ENCODE results near the gene GBP3. TPM values are rescaled to one million over a fixed set of nuclear protein-coding genes. Genes with fewer than 3 reads are reported as not detected.
"Not testable (repeated sequence)": the region's sequence is repeated elsewhere in the genome, so short reads cannot be mapped to it uniquely, and the experiment has no call there.

The GBP3 gene
- total and polyA plus RNA-seq, 3 donors from 2014 or later: 5.3 to 11.2 (median 7.1) TPM

DNA sequence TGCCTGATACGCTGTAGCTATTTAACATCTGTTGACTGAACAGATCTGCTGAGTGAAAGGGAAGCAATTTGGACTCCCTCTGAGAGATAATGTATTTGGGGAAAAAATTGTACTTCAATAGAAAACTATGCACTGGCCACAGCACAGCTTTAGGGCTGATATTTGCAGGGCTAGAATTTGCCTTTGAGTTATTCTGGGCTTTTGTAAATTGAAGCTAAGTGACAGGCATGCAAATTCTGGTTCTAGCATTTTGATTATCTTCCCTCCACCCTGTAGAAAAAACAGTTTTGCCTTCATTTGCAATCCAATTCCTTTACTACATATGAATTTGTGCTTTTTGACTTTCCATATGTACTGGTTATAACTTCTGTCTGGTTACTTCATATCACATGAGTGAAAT is 38.1 kb downstream of the GBP3 start:
- intact Hi-C loops (cut with DNase I; ENCODE audit: low total_unique reads): no loop called here
- H3K36me3 ChIP-seq (ENCODE audit: low read depth, missing control alignments): no peaks in the 10 kb centered on the region
- TF ChIP-seq, protein P1, sequence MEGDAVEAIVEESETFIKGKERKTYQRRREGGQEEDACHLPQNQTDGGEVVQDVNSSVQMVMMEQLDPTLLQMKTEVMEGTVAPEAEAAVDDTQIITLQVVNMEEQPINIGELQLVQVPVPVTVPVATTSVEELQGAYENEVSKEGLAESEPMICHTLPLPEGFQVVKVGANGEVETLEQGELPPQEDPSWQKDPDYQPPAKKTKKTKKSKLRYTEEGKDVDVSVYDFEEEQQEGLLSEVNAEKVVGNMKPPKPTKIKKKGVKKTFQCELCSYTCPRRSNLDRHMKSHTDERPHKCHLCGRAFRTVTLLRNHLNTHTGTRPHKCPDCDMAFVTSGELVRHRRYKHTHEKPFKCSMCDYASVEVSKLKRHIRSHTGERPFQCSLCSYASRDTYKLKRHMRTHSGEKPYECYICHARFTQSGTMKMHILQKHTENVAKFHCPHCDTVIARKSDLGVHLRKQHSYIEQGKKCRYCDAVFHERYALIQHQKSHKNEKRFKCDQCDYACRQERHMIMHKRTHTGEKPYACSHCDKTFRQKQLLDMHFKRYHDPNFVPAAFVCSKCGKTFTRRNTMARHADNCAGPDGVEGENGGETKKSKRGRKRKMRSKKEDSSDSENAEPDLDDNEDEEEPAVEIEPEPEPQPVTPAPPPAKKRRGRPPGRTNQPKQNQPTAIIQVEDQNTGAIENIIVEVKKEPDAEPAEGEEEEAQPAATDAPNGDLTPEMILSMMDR (IDR thresholded peaks at IDR 0.05): no peak
- TF ChIP-seq POLR2A (IDR thresholded peaks at IDR 0.05): no peak
- peak overlapping the region; percentile 60 to 74 for H3K27ac ChIP-seq
- 43 to 50% methylated on average over 1 of the region's 1 CpG for WGBS, 2 donors
- H3K27me3 ChIP-seq: no peaks in the 10 kb centered on the region
- DNase-seq: no peak
- H3K4me1 ChIP-seq: peaks cover 26% of the 10 kb centered on the region
- H3K9me3 ChIP-seq: no peaks in the 10 kb centered on the region
- no peak overlapping the region for H3K4me3 ChIP-seq

- no peaks in the 10 kb centered on the region for H3K9me3 ChIP-seq
- WGBS, 2 donors: 63 to 66% methylated on average over 17 of the region's 17 CpGs
- no peaks in the 10 kb centered on the region for H3K36me3 ChIP-seq (ENCODE audit: low read depth, missing control alignments)
- H3K4me3 ChIP-seq: no peak overlapping the region
- no peaks in the 10 kb centered on the region for H3K27me3 ChIP-seq
- H3K4me1 ChIP-seq: peaks cover 26% of the 10 kb centered on the region
- no peak for DNase-seq
- peak overlapping the region; percentile 60 to 74 for H3K27ac ChIP-seq
- TF ChIP-seq, protein P1 (IDR thresholded peaks at IDR 0.05): peak; percentile 39 to 61 (median 53)
- no peak for TF ChIP-seq POLR2A (IDR thresholded peaks at IDR 0.05)
- intact Hi-C loops (cut with DNase I; ENCODE audit: low total_unique reads): no loop called here
Measured at GRCh38 chr1:88983791-88984559, 38.7 kb downstream of the GBP3 start.

- TF ChIP-seq POLR2A (IDR thresholded peaks at IDR 0.05): no peak
- TF ChIP-seq, protein P1 (IDR thresholded peaks at IDR 0.05): no peak
- no peak for DNase-seq
- Histone ChIP-seq H3K27me3 (no peaks in the 10 kb centered on the region), H3K4me1 (peaks cover 26% of the 10 kb centered on the region), H3K4me3 (no peak overlapping the region), H3K36me3 (ENCODE audit: low read depth, missing control alignments) (no peaks in the 10 kb centered on the region), H3K27ac (no peak overlapping the region), H3K9me3 (no peaks in the 10 kb centered on the region)
- intact Hi-C loops (cut with DNase I; ENCODE audit: low total_unique reads): no loop called here
Measured at GRCh38 chr1:88982055-88982454, 40.6 kb downstream of the GBP3 start.

DNA sequence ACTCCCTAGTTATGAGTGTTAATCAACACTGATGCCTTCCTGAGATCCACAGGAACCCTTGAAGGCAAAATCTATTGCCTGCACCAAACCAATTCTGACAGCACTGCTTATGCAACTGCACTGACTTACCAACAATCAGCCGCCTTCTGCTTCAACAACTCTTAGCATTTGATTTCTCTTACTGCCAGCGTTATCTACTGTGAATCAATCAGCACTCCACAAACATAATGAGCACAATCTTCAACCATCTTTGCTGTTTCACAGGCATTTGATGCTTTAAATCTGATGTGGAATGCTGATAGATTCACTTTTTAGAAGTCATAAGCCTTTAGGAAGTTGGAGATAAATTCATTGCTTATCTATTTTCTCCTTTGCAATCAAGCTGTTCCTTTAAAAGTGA is 41.2 kb downstream of the GBP3 start:
- H3K27me3 ChIP-seq; DNase-seq; H3K36me3 ChIP-seq (ENCODE audit: low read depth, missing control alignments); H3K9me3 ChIP-seq; H3K4me3 ChIP-seq; intact Hi-C loops (cut with DNase I; ENCODE audit: low total_unique reads); H3K27ac ChIP-seq: not testable (repeated sequence)
- WGBS, 2 donors: 78 to 93% methylated on average over 2 of the region's 2 CpGs
- H3K4me1 ChIP-seq: peaks cover 20% of the 10 kb centered on the region

DNA sequence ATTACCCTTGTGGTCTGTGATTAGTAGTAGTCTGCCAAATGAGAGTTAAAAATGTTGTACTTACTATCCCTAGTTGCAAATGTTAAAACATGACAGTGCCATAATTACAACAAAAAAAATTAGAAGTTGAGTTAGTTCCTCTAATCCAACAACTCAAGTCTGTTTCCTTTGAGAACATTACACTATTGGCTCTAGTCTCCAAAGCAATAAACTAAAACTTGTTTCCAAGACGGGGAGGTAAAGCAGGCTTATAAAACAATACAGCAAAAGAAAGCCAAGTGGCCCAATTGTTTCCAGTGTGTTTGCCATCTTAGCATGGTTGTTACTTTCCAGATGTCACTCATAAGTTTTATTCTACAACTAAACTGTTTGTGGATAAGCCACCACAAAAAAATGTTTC is 41.8 kb downstream of the GBP3 start:
- WGBS, 2 donors: 41 to 58% methylated on average over 1 of the region's 1 CpG
- TF ChIP-seq, protein P1 (IDR thresholded peaks at IDR 0.05): no peak
- TF ChIP-seq POLR2A (IDR thresholded peaks at IDR 0.05): no peak
- no peak for DNase-seq
- Histone ChIP-seq H3K9me3 (no peaks in the 10 kb centered on the region), H3K27me3 (no peaks in the 10 kb centered on the region), H3K36me3 (ENCODE audit: low read depth, missing control alignments) (no peaks in the 10 kb centered on the region), H3K4me1 (peaks cover 18% of the 10 kb centered on the region), H3K27ac (no peak overlapping the region), H3K4me3 (no peak overlapping the region)
- intact Hi-C loops (cut with DNase I; ENCODE audit: low total_unique reads): no loop called here

All from testis (tissue), 3 donors.